Measurements from ENCODE around the gene PLXNA2.

Gene PLXNA2

GRCh38 chr1:208272311-208272710 lies 28.1 kb upstream of the PLXNA2 start:
- no peak for ATAC-seq
- TF ChIP-seq TCF4 (CRISPR knock-in tag; IDR thresholded peaks at IDR 0.05; ENCODE audit: borderline replicate concordance): no peak

GRCh38 chr1:208271236-208271635 lies 27.1 kb upstream of the PLXNA2 start:
- no peak for ATAC-seq
- no peak for TF ChIP-seq PATZ1 (CRISPR knock-in tag; IDR thresholded peaks at IDR 0.05; ENCODE audit: borderline replicate concordance)
- no peak for TF ChIP-seq ESRRG (CRISPR knock-in tag; IDR thresholded peaks at IDR 0.05)
- TF ChIP-seq ZNF70 (CRISPR knock-in tag; IDR thresholded peaks at IDR 0.05): no peak
- TF ChIP-seq POU6F1 (CRISPR knock-in tag; IDR thresholded peaks at IDR 0.05; ENCODE audit: borderline replicate concordance, low read depth): no peak
- TF ChIP-seq ZFP3 (CRISPR knock-in tag; IDR thresholded peaks at IDR 0.05): no peak
- TF ChIP-seq RARB (CRISPR knock-in tag; IDR thresholded peaks at IDR 0.05): no peak
- TF ChIP-seq ARNTL (CRISPR knock-in tag; IDR thresholded peaks at IDR 0.05; ENCODE audit: borderline replicate concordance, low read depth): no peak
- TF ChIP-seq CSDC2 (CRISPR knock-in tag; IDR thresholded peaks at IDR 0.05): no peak
- no peak for TF ChIP-seq PPARA (CRISPR knock-in tag; IDR thresholded peaks at IDR 0.05; ENCODE audit: borderline replicate concordance)
- TF ChIP-seq TCF4 (CRISPR knock-in tag; IDR thresholded peaks at IDR 0.05; ENCODE audit: borderline replicate concordance): no peak
- no peak for TF ChIP-seq ZNF8 (CRISPR knock-in tag; IDR thresholded peaks at IDR 0.05)
- TF ChIP-seq TOX (CRISPR knock-in tag; IDR thresholded peaks at IDR 0.05; ENCODE audit: borderline replicate concordance): no peak
- no peak for TF ChIP-seq CREB5 (CRISPR knock-in tag; IDR thresholded peaks at IDR 0.05; ENCODE audit: low read depth)
- no peak for TF ChIP-seq BACH2 (CRISPR knock-in tag; IDR thresholded peaks at IDR 0.05; ENCODE audit: borderline replicate concordance)
- no peak for TF ChIP-seq ISL1 (CRISPR knock-in tag; IDR thresholded peaks at IDR 0.05)
- TF ChIP-seq SNAI2 (CRISPR knock-in tag; IDR thresholded peaks at IDR 0.05): no peak

- peak; percentile 42 for ATAC-seq
These were observed 26.5 kb upstream of the PLXNA2 start for GRCh38 chr1:208270651-208271141.

GRCh38 chr1:208269338-208269666 lies 25.1 kb upstream of the PLXNA2 start:
- ATAC-seq: peak; percentile 46
- no peak for TF ChIP-seq ESRRG (CRISPR knock-in tag; IDR thresholded peaks at IDR 0.05)
- no peak for TF ChIP-seq SNAI2 (CRISPR knock-in tag; IDR thresholded peaks at IDR 0.05)
- no peak for TF ChIP-seq TOX (CRISPR knock-in tag; IDR thresholded peaks at IDR 0.05; ENCODE audit: borderline replicate concordance)
- no peak for TF ChIP-seq ARNTL (CRISPR knock-in tag; IDR thresholded peaks at IDR 0.05; ENCODE audit: borderline replicate concordance, low read depth)
- TF ChIP-seq GLIS3 (CRISPR knock-in tag; IDR thresholded peaks at IDR 0.05): no peak
- no peak for TF ChIP-seq ZNF70 (CRISPR knock-in tag; IDR thresholded peaks at IDR 0.05)
- TF ChIP-seq ISL1 (CRISPR knock-in tag; IDR thresholded peaks at IDR 0.05): no peak
- TF ChIP-seq POU6F1 (CRISPR knock-in tag; IDR thresholded peaks at IDR 0.05; ENCODE audit: borderline replicate concordance, low read depth): no peak

More at GRCh38 chr1:208270651-208271141, 26.5 kb upstream of the PLXNA2 start:
- TF ChIP-seq BACH2 (CRISPR knock-in tag; IDR thresholded peaks at IDR 0.05; ENCODE audit: borderline replicate concordance): no peak
- peak; percentile 72; the same call in 1 of the 2 replicates for TF ChIP-seq ZC3H10 (CRISPR knock-in tag; IDR thresholded peaks at IDR 0.05)
- TF ChIP-seq TCF4 (CRISPR knock-in tag; IDR thresholded peaks at IDR 0.05; ENCODE audit: borderline replicate concordance): no peak
- TF ChIP-seq ISL1 (CRISPR knock-in tag; IDR thresholded peaks at IDR 0.05): no peak
- TF ChIP-seq CREB5 (CRISPR knock-in tag; IDR thresholded peaks at IDR 0.05; ENCODE audit: low read depth): no peak
- no peak for TF ChIP-seq PPARA (CRISPR knock-in tag; IDR thresholded peaks at IDR 0.05; ENCODE audit: borderline replicate concordance)
